PC-3 (cell line): Measurements from ENCODE around the gene NEDD4.

Experiments used
- EZH2 ChIP-seq: fragments of 300-600 bp; sonication (generic); IDR thresholded peaks from one replicate; pipeline ENCODE4 v1.6.1; 2017; ENCODE audit warnings: antibody characterized with exemption, mild to moderate bottlenecking, low read length; ENCODE audit not compliant: unreplicated experiment
- EZH2phosphoT487 ChIP-seq: fragments of 300-600 bp; sonication (generic); IDR thresholded peaks from 2 replicates; pipeline ENCODE4 v1.6.1; 2018; ENCODE audit warnings: mild to moderate bottlenecking, antibody characterized with exemption, low read length, borderline replicate concordance
- TF ChIP-seq, protein P1 (sequence below): fragments of 300-600 bp; sonication (generic); conservative IDR thresholded peaks from 2 replicates; pipeline ENCODE4 v1.5.1; 2017; ENCODE audit warnings: antibody characterized with exemption, low read depth, mild to moderate bottlenecking, low read length

DNA sequence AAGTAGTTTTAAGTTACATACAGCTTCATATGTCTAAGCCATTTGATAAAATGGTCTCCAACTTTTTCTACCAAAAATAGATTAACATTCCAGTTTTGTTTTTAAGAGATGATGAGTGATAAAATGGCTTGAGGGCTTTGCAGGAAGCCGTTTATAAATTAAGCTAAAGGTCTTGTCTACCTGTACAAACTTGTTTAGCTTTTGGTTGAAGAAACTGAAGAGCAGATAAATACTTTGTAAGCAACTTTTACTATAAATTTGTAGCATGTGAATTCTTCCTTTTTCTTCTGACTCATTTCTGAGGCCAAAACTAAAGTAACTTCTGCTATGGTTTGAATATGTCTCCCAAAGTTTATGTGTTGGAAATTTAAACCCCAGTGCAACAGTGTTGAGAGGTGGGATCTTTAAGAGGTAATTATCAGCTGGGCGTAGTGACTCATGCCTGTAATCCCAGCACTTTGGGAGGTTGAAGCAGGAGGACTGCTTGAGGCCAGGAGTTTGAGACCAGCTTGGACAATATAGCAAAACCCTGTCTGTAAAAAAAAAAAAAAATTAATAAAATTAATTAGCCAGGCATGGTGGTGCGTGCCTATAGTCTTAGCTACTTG is 8.2 kb upstream of the NEDD4 start:
- TF ChIP-seq, protein P1, sequence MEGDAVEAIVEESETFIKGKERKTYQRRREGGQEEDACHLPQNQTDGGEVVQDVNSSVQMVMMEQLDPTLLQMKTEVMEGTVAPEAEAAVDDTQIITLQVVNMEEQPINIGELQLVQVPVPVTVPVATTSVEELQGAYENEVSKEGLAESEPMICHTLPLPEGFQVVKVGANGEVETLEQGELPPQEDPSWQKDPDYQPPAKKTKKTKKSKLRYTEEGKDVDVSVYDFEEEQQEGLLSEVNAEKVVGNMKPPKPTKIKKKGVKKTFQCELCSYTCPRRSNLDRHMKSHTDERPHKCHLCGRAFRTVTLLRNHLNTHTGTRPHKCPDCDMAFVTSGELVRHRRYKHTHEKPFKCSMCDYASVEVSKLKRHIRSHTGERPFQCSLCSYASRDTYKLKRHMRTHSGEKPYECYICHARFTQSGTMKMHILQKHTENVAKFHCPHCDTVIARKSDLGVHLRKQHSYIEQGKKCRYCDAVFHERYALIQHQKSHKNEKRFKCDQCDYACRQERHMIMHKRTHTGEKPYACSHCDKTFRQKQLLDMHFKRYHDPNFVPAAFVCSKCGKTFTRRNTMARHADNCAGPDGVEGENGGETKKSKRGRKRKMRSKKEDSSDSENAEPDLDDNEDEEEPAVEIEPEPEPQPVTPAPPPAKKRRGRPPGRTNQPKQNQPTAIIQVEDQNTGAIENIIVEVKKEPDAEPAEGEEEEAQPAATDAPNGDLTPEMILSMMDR = no peak
- TF ChIP-seq EZH2 (no peak), EZH2phosphoT487 (no peak)
